ENCODE measurements around the gene UBE2O. TPM values are rescaled to one million over a fixed set of nuclear protein-coding genes. Genes with fewer than 3 reads are reported as not detected.

UBE2O gene
- total RNA-seq, 2 donors from 2014 or later: 19.5 to 21.8 TPM

DNA sequence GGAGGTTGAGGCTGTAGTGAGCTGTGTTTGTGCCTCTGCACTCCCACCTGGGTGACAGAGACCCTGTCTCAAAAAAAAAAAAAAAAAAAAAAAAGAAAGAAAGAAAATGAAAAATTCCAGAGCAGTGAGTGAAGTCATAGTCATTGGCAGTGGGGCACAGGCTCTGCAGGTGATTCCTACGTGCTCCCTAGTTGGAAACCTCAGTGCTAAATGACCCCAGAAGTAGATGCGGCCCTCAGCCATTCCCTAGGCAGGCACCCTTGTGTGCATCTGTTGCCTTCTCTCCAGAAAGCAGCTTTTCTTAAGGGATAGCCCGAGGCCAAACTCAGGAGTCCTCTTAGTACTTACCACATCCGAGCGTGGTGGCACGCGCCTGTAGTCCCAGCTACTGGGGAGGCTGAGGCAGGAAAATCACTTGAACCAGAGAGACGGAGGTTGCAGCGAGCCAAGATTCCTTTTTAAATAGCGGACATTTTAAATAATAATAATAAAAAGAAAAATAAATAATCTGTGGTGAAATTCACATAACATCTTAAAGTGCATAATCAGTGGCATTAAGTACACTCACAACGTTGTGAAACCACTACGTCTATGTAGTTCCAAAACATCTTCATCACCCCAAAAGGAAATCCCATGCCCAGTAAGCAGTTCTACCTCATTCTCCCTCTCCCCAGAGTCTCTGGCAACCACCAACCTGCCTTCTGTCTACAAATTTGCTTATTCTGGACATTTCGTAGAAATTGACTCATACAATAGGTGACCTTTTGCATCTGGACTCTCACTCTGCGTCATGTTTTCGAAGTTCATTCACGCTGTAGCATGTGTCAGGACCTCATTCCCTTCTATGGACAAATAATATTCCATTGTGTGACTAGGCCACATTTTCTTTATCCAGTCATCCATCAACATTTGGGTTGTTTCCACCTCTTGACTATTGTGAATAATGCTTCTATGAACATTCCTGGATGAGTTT is 81.0 kb downstream of the UBE2O start:
- Histone ChIP-seq H3K36me3 (no peaks in the 10 kb centered on the region), H3K4me1 (peaks cover 0 to 42% of the 10 kb centered on the region in 2 donors), H3K4me3 (no peak overlapping the region), H3K27ac (no peak overlapping the region), H3K9me3 (no peaks in the 10 kb centered on the region), H3K27me3 (no peaks in the 10 kb centered on the region)
- TF ChIP-seq, protein P1, sequence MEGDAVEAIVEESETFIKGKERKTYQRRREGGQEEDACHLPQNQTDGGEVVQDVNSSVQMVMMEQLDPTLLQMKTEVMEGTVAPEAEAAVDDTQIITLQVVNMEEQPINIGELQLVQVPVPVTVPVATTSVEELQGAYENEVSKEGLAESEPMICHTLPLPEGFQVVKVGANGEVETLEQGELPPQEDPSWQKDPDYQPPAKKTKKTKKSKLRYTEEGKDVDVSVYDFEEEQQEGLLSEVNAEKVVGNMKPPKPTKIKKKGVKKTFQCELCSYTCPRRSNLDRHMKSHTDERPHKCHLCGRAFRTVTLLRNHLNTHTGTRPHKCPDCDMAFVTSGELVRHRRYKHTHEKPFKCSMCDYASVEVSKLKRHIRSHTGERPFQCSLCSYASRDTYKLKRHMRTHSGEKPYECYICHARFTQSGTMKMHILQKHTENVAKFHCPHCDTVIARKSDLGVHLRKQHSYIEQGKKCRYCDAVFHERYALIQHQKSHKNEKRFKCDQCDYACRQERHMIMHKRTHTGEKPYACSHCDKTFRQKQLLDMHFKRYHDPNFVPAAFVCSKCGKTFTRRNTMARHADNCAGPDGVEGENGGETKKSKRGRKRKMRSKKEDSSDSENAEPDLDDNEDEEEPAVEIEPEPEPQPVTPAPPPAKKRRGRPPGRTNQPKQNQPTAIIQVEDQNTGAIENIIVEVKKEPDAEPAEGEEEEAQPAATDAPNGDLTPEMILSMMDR (IDR thresholded peaks at IDR 0.05): no peak
- no peak for DNase-seq (ENCODE audit: low spot score)

DNA sequence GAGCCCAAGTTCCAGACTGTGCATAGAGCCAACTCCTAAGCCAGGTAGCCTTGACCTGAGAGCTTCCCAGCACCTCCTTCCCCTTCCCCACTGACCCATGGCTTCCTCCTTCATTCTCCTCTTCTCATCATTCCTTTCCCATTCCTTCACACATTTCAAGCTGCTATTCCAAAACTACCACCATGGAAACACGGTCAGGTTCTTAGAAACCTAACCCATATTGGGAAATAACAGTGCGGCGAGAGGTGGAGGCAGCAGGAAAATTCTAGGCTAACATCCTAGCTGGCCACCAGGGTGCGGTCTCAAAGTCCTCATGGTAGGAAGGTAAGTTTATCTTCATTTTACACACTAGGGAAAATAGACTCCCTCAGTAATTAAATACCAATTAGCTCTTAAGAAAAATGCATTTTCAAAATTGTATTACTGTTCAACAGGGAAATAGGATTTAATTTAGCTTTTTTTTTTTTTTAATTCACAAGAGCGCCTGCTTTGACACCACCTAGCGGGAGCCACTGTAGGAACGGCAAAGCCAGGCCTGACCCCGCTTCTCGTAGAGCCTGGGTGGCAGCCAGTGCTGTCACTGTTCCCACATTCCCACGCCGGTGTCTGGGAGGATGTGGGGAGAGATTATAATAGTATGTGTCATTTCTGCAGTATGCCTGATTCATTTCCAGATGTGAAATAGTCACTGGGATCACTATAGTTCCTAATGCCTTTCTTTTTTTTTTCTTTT is 82.5 kb downstream of the UBE2O start:
- no peaks in the 10 kb centered on the region for H3K9me3 ChIP-seq

DNA sequence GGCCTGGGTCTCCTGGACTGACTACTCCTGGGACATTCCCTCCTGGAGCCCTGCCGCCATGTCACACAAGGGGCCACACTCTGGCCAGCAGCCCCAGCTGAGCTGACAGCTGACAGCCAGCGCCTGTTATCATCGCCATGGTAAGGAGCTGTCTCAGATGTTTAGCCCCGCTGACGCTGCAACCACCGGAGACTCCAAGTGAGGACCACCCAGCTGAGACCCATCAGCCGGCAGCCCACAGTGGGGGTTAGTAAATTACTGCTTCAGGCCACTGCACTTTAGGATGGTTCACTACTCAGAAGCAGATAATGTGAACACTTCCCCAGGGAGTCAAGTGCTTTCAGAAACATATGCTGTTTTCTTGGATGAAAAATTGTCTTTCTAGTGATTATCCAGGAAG is 83.1 kb downstream of the UBE2O start:
- Histone ChIP-seq H3K27me3 (no peaks in the 10 kb centered on the region), H3K4me1 (peaks cover 0 to 22% of the 10 kb centered on the region in 2 donors), H3K9me3 (no peaks in the 10 kb centered on the region), H3K36me3 (no peaks in the 10 kb centered on the region), H3K4me3 (no peak overlapping the region), H3K27ac (peak overlapping the region; percentile 49 to 65)
- no peak for DNase-seq (ENCODE audit: low spot score)
- TF ChIP-seq, protein P1 (IDR thresholded peaks at IDR 0.05): no peak

More for the DNA sequence above, 82.5 kb downstream of the UBE2O start:
- Histone ChIP-seq H3K4me1 (peaks cover 0 to 27% of the 10 kb centered on the region in 2 donors), H3K27ac (peak overlapping the region; percentile 49 to 65), H3K27me3 (no peaks in the 10 kb centered on the region), H3K36me3 (no peaks in the 10 kb centered on the region), H3K4me3 (no peak overlapping the region)
- TF ChIP-seq, protein P1 (IDR thresholded peaks at IDR 0.05): peak; percentile 52 to 65
- DNase-seq (ENCODE audit: low spot score): peak; percentile 91

DNA sequence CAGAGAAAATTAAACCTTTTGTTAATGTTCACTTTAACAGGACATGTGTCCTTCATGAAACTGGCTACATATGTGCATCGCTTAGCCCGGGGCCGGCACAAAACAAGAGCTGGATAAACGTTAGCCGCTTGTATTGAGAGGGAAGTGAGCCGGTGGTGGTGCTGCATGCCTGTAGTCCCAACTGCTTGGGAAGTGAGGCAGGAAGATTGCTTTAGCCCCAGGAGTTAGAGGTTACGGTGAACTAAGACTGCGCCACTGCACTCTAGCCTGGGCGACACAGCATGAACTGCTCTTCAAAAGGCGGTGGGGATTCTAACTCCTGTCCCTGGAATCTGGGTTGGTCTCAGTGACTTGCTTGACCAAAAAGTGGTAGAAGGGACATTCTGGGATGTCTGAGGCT is 83.6 kb downstream of the UBE2O start:
- no peaks in the 10 kb centered on the region for H3K27me3 ChIP-seq
- no peak overlapping the region for H3K4me3 ChIP-seq
- TF ChIP-seq, protein P1 (IDR thresholded peaks at IDR 0.05): no peak
- peaks cover 0 to 22% of the 10 kb centered on the region in 2 donors for H3K4me1 ChIP-seq
- no peaks in the 10 kb centered on the region for H3K36me3 ChIP-seq
- no peaks in the 10 kb centered on the region for H3K9me3 ChIP-seq
- peak overlapping the region; percentile 49 to 65 for H3K27ac ChIP-seq
- DNase-seq (ENCODE audit: low spot score): no peak

DNA sequence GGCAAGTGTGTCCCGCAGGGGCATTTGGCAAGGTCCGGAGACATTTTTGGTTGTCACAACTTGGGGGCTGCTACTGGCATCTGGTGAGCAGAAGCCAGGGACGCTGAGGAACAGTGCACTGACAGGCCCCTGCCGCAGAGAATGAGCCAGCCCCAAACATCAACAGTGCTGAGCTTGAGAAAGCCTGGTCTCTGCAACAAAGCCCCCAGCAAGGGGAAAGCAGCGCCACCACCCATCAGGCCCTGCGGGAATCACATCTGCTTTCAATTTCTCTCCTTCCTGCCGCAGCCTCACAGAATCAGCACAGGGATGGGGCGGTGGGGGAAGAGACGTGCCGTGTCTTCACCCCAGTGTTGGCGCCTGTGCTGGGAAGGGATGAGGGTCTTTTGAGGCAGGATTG is 84.4 kb downstream of the UBE2O start:
- H3K27ac ChIP-seq: no peak overlapping the region
- DNase-seq (ENCODE audit: low spot score): no peak
- peaks cover 0 to 22% of the 10 kb centered on the region in 2 donors for H3K4me1 ChIP-seq
- H3K27me3 ChIP-seq: no peaks in the 10 kb centered on the region
- TF ChIP-seq, protein P1 (IDR thresholded peaks at IDR 0.05): no peak
- H3K9me3 ChIP-seq: no peaks in the 10 kb centered on the region
- H3K36me3 ChIP-seq: no peaks in the 10 kb centered on the region
- H3K4me3 ChIP-seq: no peak overlapping the region
